Upper lobe of right lung (tissue), 1 donor: Measurements from ENCODE around the gene KHDRBS1. TPM values are rescaled to one million over a fixed set of nuclear protein-coding genes. Genes with fewer than 3 reads are reported as not detected.

Experiments used
- ATAC-seq: fragments of 200-7000 bp; cut with Tn5 transposase; one replicate; pipeline ENCODE4 v1.9.1; 2020; ENCODE audit warnings: mild to moderate bottlenecking, moderate library complexity
- DNase-seq: peaks from one replicate; pipeline ENCODE4 v3.0.0-alpha.2; 2020
- H3K27ac ChIP-seq: fragments of 200-600 bp; one replicate; pipeline ENCODE4 v1.8.0; 2022
- H3K27me3 ChIP-seq: fragments of 200-600 bp; one replicate; pipeline ENCODE4 v1.8.0; 2022; ENCODE audit warnings: mild to moderate bottlenecking
- H3K36me3 ChIP-seq: fragments of 200-600 bp; one replicate; pipeline ENCODE4 v1.8.0; 2022
- H3K4me1 ChIP-seq: fragments of 200-600 bp; one replicate; pipeline ENCODE4 v1.8.0; 2022
- H3K4me3 ChIP-seq: fragments of 200-600 bp; one replicate; pipeline ENCODE4 v1.8.0; 2022; ENCODE audit warnings: mild to moderate bottlenecking
- H3K9me3 ChIP-seq: fragments of 200-600 bp; one replicate; pipeline ENCODE4 v1.8.0; 2022
- CTCF ChIP-seq: fragments of 200-600 bp; IDR thresholded peaks from one replicate; pipeline ENCODE4 v1.8.0; 2022; ENCODE audit warnings: antibody characterized with exemption
- intact Hi-C: fragments of 100-400 bp; cut with DNase I; formaldehyde crosslinking; loops from one replicate; pipeline ENCODE4 v1.11.0; 2022
- long read RNA-seq: library from polyadenylated mRNA; unstranded; transcript quantifications from one replicate; pipeline ENCODE4 v2.0.0, GENCODE V29; 2021
- total RNA-seq: library from RNA; stranded (reverse); fragmentation: NEBNext Ultra II Directional; extraction: Animal tissue kit (Norgen Biotek cat#: 25700); gene quantifications from one replicate; pipeline ENCODE4 v1.2.1, GENCODE V29; 2021
- donor health status: DM: no; HTN: yes; CAD: no; lungs with severe emphysema.

The KHDRBS1 gene
- 81.7 TPM for total RNA-seq
- long read RNA-seq, transcript KHDRBS1-204 (8 exons, 1,215 nt): minor isoform, 8 of 272 reads
- long read RNA-seq, transcript KHDRBS1-202 (9 exons, 2,757 nt): major isoform, 241 of 272 reads
- long read RNA-seq, partial matches to known transcripts: 8 of 272 reads
- long read RNA-seq, other reads (novel, unspliced or antisense): 11 of 272 reads

DNA sequence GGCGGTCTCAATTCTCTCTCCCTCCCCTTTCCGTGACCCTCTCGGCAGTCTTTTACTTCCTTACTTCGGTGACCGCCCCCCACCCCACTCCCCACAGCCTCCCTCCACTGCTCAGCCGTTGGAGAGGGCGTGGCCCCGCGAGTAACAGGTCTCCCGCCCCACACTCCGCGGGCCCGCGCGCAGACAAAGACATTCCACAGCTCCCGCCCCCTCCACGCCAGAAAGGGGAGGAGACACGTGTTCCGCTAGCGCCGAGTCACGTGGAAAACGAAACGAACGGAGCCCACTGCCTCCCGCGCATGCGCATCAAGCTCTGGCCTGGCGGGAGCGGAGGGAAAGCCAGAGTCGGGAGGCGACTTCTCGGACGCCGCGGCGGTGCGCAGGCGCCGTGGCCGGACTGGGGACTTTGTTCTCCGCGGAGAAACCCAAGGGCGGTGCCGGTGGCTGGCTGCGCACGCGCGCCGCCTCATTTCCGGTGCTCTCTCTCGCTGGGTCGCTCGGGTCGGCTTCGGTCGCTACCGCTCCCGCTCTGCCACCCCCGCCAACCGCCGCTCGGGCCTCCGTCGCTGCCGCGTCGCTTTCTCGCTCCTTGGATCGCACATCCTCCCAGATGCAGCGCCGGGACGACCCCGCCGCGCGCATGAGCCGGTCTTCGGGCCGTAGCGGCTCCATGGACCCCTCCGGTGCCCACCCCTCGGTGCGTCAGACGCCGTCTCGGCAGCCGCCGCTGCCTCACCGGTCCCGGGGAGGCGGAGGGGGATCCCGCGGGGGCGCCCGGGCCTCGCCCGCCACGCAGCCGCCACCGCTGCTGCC is at the start of gene KHDRBS1:
KHDRBS1 (plus strand) TSS at position 483 of the 813 bp plus-strand sequence; CDS start at position 611, 128 bp downstream.
- Histone ChIP-seq H3K4me3 (peak within 1 kb of the TSS; percentile 96), H3K4me1 (peaks cover 37% of the 10 kb centered on the region), H3K36me3 (no peaks in the 10 kb centered on the region), H3K27me3 (no peaks in the 10 kb centered on the region), H3K9me3 (no peaks in the 10 kb centered on the region), H3K27ac (peak within 1 kb of the TSS; percentile 98)
- DNase-seq (peak; percentile 100), ATAC-seq (peak; percentile 96)
- intact Hi-C loops: no loop called here
- no peak for TF ChIP-seq CTCF

- Histone ChIP-seq H3K4me1 (no peaks in the 10 kb centered on the region), H3K27ac (no peak overlapping the region), H3K9me3 (no peaks in the 10 kb centered on the region), H3K27me3 (no peaks in the 10 kb centered on the region), H3K36me3 (no peaks in the 10 kb centered on the region), H3K4me3 (no peak overlapping the region)
- DNase-seq: no peak
- intact Hi-C loops: no loop called here
- TF ChIP-seq CTCF: no peak
- ATAC-seq: no peak
These were observed 42.8 kb upstream of the KHDRBS1 start for GRCh38 chr1:31970873-31971272.

- Histone ChIP-seq H3K36me3 (no peaks in the 10 kb centered on the region), H3K27ac (no peak overlapping the region), H3K27me3 (no peaks in the 10 kb centered on the region), H3K4me3 (no peak overlapping the region), H3K9me3 (no peaks in the 10 kb centered on the region), H3K4me1 (no peaks in the 10 kb centered on the region)
- no peak for TF ChIP-seq CTCF
- DNase-seq (no peak), ATAC-seq (no peak)
- intact Hi-C loops: no loop called here
These were observed 37.3 kb upstream of the KHDRBS1 start for GRCh38 chr1:31976401-31976800.

- peak; percentile 19 for TF ChIP-seq CTCF
- Histone ChIP-seq H3K27ac (no peak overlapping the region), H3K9me3 (no peaks in the 10 kb centered on the region), H3K36me3 (no peaks in the 10 kb centered on the region), H3K4me3 (no peak overlapping the region), H3K4me1 (no peaks in the 10 kb centered on the region), H3K27me3 (no peaks in the 10 kb centered on the region)
- no peak for DNase-seq
- peak; percentile 61 for ATAC-seq
- intact Hi-C loops: no loop called here
These were observed 36.1 kb upstream of the KHDRBS1 start for GRCh38 chr1:31977385-31978131.

GRCh38 chr1:31978843-31979400 is 34.7 kb upstream of the KHDRBS1 start:
- DNase-seq (no peak), ATAC-seq (no peak)
- no peaks in the 10 kb centered on the region for H3K9me3 ChIP-seq
- H3K27me3 ChIP-seq: no peaks in the 10 kb centered on the region
- H3K4me3 ChIP-seq: no peak overlapping the region
- intact Hi-C loops: no loop called here
- TF ChIP-seq CTCF: no peak
- H3K27ac ChIP-seq: no peak overlapping the region
- no peaks in the 10 kb centered on the region for H3K36me3 ChIP-seq
- no peaks in the 10 kb centered on the region for H3K4me1 ChIP-seq
